Astrocyte of the spinal cord (primary cell): ENCODE measurements around the gene PDE4DIP.
"Not testable (repeated sequence)": the region's sequence is repeated elsewhere in the genome, so short reads cannot be mapped to it uniquely, and the experiment has no call there.

Experiments
- DNase-seq: peaks from one replicate; pipeline ENCODE4 v3.0.0; 2011; ENCODE audit warnings: low read depth, low spot score
- H3K4me3 ChIP-seq: 2 replicates; pipeline ENCODE4 v1.5.1; 2011; ENCODE audit warnings: low read depth, mild to moderate bottlenecking, low read length, moderate library complexity
- in situ Hi-C: cut with HindIII; loops from 2 replicates; pipeline ENCODE4 v1.10.0; 2017; ENCODE audit warnings: low sequenced_read_pairs

The PDE4DIP gene

DNA sequence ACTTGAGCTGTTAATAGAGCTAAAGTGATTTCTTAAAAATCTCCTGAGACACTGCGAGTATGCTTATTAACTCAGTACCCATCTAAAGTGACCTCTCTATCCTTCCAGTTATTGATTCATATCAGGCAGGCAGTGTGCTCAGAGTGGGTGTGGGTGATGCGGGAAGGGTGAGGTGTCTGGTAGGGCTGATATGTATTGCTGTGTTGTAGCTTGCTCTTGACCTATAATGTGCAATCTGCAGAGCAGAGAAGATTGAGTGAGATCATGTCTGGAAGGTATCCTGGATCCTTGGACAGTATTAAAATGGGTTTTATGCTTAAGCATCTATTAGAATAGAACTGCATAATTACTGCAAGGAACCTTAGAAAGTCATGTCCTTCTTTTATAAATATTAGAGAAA is 15.8 kb downstream of the PDE4DIP start:
- DNase-seq, in situ Hi-C loops, H3K4me3 ChIP-seq: not testable (repeated sequence)

DNA sequence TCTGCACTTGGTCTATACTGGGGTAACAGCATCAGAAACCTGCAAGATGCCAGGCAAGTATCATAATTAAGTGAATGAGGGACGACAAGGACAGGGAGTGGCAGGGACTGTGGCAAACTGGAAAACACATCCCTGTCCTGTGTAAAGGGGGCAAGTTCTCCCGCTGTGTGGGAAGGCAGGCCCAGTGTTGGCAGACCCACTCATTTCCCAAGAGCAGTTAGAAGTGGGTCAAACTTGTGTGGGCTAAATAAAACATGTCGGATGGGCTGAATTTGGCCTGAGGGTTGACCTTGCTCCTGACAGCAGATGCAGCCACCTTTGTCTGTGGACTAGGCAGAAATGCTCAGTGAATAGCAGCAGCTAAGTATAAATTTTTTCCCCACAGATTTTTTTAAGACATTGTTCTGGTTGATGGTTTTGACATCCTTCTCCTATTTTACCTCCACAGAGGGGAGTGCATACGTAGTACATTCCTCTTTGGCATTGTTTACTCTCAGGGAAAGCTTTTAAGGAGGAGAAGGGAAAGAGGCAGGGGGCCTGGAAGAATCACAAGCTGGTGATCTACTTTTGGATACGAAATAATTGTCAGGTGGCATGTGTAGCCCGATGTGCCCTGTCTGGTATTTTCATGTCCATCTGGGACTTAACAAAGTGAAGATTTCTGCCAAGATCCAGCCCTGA is 16.5 kb downstream of the PDE4DIP start:
- H3K4me3 ChIP-seq, DNase-seq, in situ Hi-C loops: not testable (repeated sequence)

DNA sequence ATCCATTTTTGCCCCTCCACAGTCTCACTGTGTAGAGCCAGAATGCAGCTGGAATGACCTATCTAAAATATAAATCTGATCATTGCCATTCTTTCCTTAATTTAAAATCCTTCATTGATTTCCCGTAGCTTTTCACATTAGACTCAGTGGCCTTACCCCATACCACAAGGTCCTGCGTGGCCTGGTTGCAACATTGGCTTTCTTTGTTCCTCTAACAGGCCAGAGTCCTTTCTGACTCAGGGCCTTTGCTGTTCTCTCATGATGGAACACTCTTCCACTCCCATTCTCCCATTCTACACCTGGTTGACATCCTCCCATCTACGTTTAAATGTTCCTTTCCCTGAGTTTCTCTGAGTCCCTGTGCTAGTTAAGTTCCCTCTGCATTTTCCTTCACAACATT is 18.4 kb downstream of the PDE4DIP start:
- H3K4me3 ChIP-seq, in situ Hi-C loops, DNase-seq: not testable (repeated sequence)

DNA sequence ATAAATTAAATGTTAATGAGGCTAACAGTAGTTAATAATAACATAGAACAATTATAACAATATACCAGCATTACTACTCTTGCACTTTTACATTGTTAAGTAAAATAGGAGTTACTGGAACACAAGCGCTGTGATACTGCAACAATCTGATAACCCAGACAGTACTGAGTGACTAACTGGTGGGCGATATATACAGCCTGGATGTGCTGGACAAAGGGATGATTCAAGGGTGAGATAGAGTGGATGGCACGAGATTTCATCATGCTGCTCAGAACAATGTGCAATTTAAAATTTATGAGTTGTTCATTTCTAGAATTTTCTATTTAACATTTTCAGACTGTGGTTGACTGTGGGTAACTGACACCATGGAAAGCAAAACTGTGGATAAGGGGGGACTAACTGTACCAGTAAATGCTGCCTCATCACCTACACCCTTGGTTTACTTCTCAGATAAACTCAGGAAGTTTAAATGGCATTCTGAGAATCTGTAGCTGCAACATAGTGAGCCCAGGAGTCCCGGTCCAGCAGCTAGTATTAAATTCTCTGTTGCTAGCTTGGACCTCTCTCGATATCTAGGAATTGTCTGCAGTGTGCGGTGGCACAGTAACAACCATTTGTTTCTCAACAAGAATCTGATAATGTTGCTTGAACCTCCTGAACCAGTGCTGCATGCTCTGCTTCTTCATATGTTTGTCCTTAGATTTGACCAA is 24.9 kb downstream of the PDE4DIP start:
- DNase-seq, in situ Hi-C loops, H3K4me3 ChIP-seq: not testable (repeated sequence)

DNA sequence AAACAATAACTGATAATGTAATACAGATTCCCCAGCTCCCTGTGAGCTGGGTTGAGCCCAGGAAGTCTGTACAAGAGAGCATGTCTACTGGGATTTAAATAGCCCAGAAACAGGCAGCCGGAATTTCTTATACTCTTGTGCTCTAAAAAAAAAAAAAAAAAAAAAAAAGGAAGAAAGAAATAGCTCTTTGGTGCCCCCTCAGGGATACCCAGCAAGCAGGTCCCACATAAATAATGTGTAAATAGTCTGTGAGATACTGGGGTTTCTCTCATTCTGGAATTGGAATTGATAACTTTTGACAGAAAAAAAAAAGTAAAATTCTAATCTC is 25.4 kb downstream of the PDE4DIP start:
- in situ Hi-C loops, H3K4me3 ChIP-seq, DNase-seq: not testable (repeated sequence)

DNA sequence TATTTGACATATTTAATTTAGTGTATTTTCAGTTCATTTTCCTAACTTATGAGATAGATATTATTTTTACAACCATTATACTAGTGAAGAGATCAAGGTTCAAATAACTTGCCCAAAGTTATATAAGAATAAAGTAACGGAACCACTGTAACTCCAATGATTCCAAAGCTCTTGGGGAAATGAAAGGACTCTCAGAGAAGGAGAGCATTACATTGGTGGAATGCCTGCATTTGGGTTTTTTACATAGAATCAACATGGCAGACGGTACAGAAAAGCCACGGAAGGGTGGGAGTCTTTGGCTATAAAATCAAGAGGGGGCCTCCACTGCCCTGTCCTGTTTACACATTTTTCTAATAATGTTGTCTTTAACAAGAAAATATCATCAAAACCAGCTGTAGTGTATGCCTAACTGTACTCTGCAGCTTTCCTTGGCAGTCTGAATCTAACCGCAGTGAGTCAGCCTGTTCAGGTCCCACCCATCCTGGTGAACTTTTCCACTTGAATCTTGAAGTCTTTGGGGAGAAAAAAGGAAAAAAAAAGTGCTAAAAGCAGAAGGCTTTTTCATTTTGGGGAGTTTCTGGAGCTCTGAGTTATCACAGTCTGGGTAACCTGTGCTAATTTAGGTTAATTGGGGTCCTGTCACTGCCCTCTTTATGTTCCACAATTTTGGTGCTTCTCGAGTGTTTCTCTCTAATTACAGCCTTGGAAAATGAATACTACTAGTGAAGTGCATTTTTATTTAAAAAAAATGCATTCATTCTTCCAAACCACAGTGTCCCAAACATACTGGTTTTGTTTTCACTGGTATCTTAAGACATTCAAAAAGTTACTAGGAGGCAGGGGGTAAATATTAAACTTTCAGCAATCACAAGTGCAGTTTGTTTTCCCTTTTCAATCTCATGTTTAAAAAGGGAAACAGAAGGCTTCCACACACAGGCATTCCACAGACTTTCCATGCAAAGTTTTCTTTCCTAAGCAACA is 30.5 kb downstream of the PDE4DIP start:
- H3K4me3 ChIP-seq, in situ Hi-C loops, DNase-seq: not testable (repeated sequence)

DNA sequence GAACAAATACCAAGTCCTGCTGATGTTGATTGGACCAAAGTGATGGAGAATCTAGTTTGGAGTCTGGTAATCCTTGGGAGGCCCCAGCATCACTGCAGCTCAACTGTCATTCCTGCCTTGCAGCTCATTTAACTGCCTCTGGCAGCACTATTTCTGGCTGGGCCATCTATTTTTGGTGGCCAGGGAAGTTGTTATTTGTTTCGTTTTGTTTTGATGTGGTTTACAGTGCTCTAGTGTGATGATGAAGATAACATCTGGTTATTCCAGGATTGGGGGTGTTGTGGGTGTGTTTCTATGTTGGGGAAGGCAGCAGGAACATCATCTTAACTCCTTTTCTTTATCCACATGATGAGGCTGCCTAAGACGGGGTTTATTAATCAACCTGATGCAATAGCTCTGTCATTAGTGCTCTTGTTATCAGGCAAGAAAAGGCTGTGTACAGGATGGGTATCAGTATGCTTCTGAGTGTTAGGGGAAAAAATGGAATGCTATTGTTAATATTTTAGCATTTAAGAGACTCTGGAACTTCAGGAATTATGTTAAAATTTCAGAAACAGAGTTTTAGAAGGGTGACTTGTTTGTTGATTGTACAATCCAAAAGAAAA is 35.7 kb downstream of the PDE4DIP start:
- H3K4me3 ChIP-seq, in situ Hi-C loops, DNase-seq: not testable (repeated sequence)

DNA sequence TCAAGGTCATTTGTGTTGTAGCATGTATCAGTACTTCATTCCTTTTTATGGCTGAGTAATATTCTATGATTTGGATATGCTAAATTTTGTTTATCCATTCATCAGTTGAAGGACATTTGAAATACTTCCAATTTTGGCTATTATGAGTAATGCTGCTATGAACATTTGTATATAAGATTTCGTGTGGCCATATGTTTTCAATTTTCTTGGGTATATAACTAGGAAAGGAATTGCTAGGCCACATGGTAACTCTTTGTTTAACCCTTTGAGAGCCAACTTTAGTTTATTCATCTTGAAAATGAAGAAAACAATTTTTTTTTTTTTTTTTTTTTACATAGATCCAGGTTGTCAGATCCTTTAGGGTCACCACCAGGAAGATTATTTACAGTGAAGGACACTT is 37.0 kb downstream of the PDE4DIP start:
- H3K4me3 ChIP-seq, DNase-seq, in situ Hi-C loops: not testable (repeated sequence)

DNA sequence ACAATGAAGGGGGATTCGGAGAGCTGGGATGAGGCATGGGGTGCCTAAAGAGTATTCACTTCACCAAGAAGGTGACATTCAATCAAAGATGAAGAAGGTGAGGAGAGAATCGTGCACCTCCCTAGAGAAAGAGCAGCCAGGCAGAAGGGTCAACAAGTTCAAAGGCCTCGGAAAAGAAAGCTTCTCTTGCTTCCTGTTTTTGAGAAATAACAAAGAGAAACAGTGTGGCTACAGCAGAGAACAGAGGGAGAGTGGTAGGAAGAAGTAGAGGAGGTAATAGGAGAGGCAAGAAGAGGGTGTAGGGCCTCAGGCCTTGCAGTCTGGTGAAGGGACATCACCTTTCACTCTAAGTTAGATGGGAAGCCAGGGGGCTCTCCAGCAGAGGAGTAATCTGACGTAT is 41.0 kb downstream of the PDE4DIP start:
- in situ Hi-C loops, H3K4me3 ChIP-seq, DNase-seq: not testable (repeated sequence)

DNA sequence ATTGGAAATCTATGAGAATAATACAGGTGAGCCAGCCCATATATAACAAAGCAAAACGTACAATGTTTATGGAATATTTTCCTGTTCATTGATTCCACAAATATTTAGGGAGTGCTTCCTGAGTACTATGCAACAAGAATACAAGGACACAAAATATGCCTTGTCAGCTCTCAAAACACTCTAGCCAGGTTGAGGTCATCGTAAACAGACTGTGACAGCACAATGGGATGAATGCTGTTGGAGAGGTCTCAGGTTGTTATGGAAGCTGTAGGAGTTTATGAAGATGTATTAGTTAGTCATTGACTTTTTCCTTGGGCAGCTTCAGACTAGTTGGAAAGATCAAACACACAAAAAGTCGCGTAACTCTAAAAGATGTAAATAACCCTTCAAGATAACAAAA is 42.1 kb downstream of the PDE4DIP start:
- DNase-seq, in situ Hi-C loops, H3K4me3 ChIP-seq: not testable (repeated sequence)

DNA sequence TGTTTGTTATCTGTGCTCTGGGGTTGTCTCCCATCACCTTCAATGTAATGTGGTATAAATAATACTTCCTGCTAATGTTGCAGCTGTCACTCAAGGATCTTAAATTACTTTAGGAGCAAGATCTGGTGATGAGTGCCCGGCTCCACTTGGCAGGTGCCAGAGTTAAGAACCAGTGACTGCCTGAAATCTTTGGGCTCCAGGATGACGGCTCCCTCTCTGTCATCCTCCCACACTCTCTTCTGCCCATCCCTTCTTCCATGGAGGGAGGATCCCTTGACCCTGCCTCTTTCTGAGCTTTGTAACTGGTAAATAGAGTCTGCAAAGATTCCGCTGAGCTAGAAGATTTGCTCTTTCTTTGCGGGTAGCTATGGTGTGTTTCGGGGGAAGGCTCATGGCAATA is 44.4 kb downstream of the PDE4DIP start:
- DNase-seq, in situ Hi-C loops, H3K4me3 ChIP-seq: not testable (repeated sequence)

DNA sequence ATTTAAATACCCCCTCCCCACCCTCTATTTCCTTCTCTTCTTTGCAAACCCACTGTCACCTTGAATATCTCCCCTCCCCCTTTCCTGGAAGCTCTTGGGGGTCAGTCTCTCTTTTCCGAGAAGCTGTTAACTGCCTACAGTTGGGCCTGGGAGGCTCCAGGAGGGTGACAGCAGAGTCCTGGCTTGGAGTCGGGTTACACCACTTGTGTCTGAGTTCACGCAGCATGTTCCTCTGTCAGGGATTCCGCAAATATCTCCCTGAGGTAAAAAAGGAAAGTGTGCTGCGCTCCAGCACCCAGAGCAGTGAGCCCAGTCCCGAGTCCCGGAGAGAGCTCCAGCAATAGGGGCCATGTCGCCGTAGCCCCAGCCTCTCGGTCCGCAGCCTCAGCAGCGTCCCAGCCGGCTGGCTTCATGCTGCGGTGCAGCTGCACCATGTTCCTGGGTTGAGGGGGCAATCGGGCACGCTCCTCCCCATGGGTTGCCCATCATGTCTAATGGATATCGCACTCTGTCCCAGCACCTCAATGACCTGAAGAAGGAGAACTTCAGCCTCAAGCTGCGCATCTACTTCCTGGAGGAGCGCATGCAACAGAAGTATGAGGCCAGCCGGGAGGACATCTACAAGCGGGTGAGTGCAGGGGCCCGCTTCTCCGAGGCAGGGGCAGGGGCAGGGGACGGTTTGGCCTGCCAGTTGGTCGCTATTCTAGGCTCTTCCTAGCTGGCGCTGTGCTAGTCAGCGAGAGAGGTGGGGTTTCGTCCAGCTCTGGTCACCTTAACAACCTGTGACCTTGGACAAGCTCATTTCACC is 45.2 kb downstream of the PDE4DIP start:
- DNase-seq, in situ Hi-C loops: not testable (repeated sequence)

DNA sequence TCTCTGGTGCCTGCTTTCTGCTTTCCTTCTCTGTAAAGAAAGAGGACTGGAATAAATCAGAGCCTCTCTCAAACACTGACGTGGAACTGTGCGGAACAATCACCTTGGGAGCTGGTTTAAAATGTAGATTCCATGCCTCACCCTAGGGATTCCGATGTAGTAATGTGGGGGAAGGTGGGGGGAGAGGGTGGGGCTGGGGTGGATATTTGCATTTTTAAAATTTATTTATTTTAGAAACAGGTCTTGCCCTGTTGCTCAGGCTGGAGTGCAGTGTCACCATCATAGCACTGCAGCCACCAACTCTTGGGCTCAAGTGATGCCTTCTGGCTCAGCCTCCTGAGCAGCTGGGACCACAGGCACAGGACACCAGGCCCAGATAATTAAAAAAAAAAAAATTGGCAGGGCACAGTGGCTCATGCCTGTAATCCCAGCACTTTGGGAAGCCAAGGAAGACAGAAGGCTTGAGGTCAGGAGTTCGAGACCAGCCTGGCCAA is 45.9 kb downstream of the PDE4DIP start:
- DNase-seq, in situ Hi-C loops, H3K4me3 ChIP-seq: not testable (repeated sequence)

More for the DNA sequence above, 45.2 kb downstream of the PDE4DIP start:
- H3K4me3 ChIP-seq: not testable (repeated sequence)

DNA sequence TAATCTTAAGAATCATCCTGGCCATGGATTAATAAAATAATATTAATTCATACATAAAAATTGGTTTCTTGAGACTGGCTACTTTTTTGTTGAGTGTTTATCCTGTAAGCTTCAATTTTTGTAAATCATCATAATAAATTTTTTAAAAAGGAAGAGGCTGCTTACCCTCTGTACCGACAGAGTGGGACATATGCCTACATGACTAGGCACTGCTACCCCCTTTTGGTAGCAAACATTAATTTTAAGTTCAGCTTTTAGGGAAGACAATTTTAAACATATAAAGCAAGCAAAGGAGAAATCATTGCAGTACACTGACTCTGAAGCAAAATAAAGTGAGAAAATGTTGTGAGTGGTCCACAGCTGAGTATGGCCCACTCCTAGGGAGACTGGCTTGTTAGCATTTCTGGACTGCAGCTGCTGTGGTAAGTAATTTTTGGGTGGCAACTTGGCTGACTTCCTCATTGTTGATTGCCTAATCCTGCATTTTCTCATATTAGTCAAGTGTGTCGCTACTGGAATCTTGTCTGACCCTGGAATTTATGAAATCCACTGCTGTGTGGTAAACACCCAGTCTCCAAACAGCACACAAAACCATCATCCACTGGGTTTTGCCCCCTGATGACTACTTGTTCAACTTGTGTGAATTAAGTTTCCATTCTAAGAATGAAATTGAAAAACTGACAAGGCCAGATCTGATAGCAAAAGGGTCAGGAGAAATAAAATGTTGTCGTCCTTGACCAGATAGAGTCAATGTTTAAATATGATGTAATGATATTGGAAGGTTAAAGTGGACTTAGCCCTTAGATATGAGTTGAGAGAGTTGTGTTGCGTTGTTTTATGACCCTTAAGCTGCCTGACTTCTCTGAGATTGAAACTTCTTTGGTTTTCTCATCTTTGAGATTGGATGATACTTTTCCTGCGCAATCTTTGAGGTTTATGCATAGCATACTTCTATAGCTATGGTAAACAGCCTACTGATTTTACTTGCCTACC is 50.4 kb downstream of the PDE4DIP start:
- H3K4me3 ChIP-seq, in situ Hi-C loops, DNase-seq: not testable (repeated sequence)

DNA sequence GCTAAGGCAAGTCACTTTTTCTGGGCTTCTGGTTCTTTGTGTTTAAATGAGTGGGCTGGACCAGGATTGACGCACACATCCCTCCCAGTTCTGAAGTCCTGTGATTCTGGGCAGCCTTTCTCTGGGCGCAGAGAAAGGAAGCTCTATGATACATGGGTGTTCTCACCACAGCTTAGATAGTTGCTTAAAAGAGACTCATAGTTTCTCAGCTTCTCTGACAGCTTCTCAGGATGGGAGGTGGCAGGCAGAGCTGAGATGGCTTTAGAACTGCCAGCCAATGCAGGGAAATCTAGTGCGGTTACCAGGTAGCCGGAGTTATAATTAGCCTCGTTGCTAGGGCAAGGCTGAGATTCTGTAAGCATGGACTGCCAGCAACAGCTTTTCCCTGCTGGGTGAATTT is 55.8 kb downstream of the PDE4DIP start:
- DNase-seq, in situ Hi-C loops, H3K4me3 ChIP-seq: not testable (repeated sequence)
